IMR-90 (cell line): ENCODE data around the gene FRYL. TPM values are rescaled to one million over a fixed set of nuclear protein-coding genes. Genes with fewer than 3 reads are reported as not detected.

Experiments
- ATAC-seq: fragments of 200-7000 bp; cut with Tn5 transposase; 2 replicates; pipeline ENCODE4 v1.9.1; 2020; ENCODE audit warnings: low read depth, mild to moderate bottlenecking, moderate library complexity
- BruUV-seq: library from RNA; stranded (reverse); fragments of 400-500 nt; replicated peaks from 2 replicates; lab custom pipeline; 2021; lab: Mats Ljungman, UMichigan
- CTCF ChIA-PET: fragments of 300-600 bp; formaldehyde crosslinking; extraction: SDS; loops from one replicate; lab custom pipeline; 2021; ENCODE audit warnings: antibody characterized with exemption; lab: Yijun Ruan, JAX
- POLR2A ChIA-PET: fragments of 300-600 bp; sonication (Branson Sonifier 250); formaldehyde crosslinking; loops from one replicate; lab custom pipeline; 2022; ENCODE audit warnings: antibody characterized with exemption; ENCODE audit not compliant: unreplicated experiment; lab: Charles Lee
- DNase-seq: peaks from one replicate; pipeline ENCODE4 v3.0.0; 2013
- H2AFZ ChIP-seq: replicated peaks from 2 replicates; pipeline ENCODE3; 2013; ENCODE audit warnings: low read length, mild to moderate bottlenecking; ENCODE audit not compliant: poor library complexity
- H2AK5ac ChIP-seq: 2 replicates; pipeline ENCODE4 v1.6.1; 2013; ENCODE audit warnings: low read depth, low read length, inconsistent platforms
- H2AK9ac ChIP-seq: replicated peaks from 2 replicates; pipeline ENCODE3; 2013; ENCODE audit warnings: mild to moderate bottlenecking, low read depth, low read length, moderate library complexity; ENCODE audit not compliant: poor library complexity
- H2BK120ac ChIP-seq: 2 replicates; pipeline ENCODE4 v1.6.1; 2013; ENCODE audit warnings: low read depth, low read length, inconsistent platforms
- H2BK15ac ChIP-seq: 3 replicates; pipeline ENCODE4 v1.6.1; 2013; ENCODE audit warnings: low read depth, low read length, inconsistent platforms
- H2BK20ac ChIP-seq: 2 replicates; pipeline ENCODE4 v1.6.1; 2013; ENCODE audit warnings: low read depth, mild to moderate bottlenecking, inconsistent platforms, low read length, moderate library complexity
- H2BK5ac ChIP-seq: 2 replicates; pipeline ENCODE4 v1.6.1; 2013; ENCODE audit warnings: mild to moderate bottlenecking, low read depth, low read length, inconsistent platforms; ENCODE audit not compliant: poor library complexity, severe bottlenecking
- H3K14ac ChIP-seq: replicated peaks from 2 replicates; pipeline ENCODE4 v1.6.1; 2013; ENCODE audit warnings: low read depth, low read length, inconsistent platforms
- H3K18ac ChIP-seq: 2 replicates; pipeline ENCODE4 v1.6.1; 2013; ENCODE audit warnings: low read depth, low read length, control low read depth
- H3K23ac ChIP-seq: 2 replicates; pipeline ENCODE4 v1.6.1; 2013; ENCODE audit warnings: low read depth, low read length, inconsistent platforms
- H3K27ac ChIP-seq: 2 replicates; pipeline ENCODE4 v1.5.1; 2013; ENCODE audit warnings: mild to moderate bottlenecking, control low read depth, low read length; ENCODE audit not compliant: insufficient read depth
- H3K27me3 ChIP-seq: 2 replicates; pipeline ENCODE4 v1.6.1; 2013; ENCODE audit warnings: low read length; ENCODE audit not compliant: control insufficient read depth, insufficient read depth
- H3K36me3 ChIP-seq: 2 replicates; pipeline ENCODE4 v1.6.1; 2013; ENCODE audit warnings: low read length, mixed read lengths; ENCODE audit not compliant: control insufficient read depth, insufficient read depth
- H3K4ac ChIP-seq: 2 replicates; pipeline ENCODE4 v1.6.1; 2013; ENCODE audit warnings: low read depth, low read length, inconsistent platforms
- H3K4me1 ChIP-seq: 2 replicates; pipeline ENCODE4 v1.6.1; 2013; ENCODE audit warnings: low read length, mixed read lengths; ENCODE audit not compliant: control insufficient read depth, insufficient read depth
- H3K4me2 ChIP-seq: 2 replicates; pipeline ENCODE4 v1.6.1; 2013; ENCODE audit warnings: low read depth, mild to moderate bottlenecking, control low read depth, low read length, moderate library complexity
- H3K4me3 ChIP-seq: 2 replicates; pipeline ENCODE4 v1.5.1; 2013; ENCODE audit warnings: low read depth, mild to moderate bottlenecking, control low read depth, low read length, moderate library complexity; ENCODE audit not compliant: insufficient read depth
- H3K56ac ChIP-seq: 2 replicates; pipeline ENCODE4 v1.6.1; 2013; ENCODE audit warnings: low read length, inconsistent platforms; ENCODE audit not compliant: insufficient read depth; ENCODE audit errors: extremely low read depth
- H3K79me1 ChIP-seq, 2 experiments: 2 replicates each; pipeline ENCODE4 v1.6.1; 2013; ENCODE audit warnings: low read length in 2 of 2, inconsistent platforms in 1 of 2, low read depth in 1 of 2
- H3K9ac ChIP-seq: 2 replicates; pipeline ENCODE4 v1.6.1; 2013; ENCODE audit warnings: low read depth, low read length, control low read depth
- H3K9me1 ChIP-seq: 2 replicates; pipeline ENCODE4 v1.6.1; 2013; ENCODE audit warnings: low read length, inconsistent platforms; ENCODE audit not compliant: insufficient read depth
- H3K9me3 ChIP-seq: 2 replicates; pipeline ENCODE4 v1.6.1; 2013; ENCODE audit warnings: low read length; ENCODE audit not compliant: control insufficient read depth, insufficient read depth
- H4K20me1 ChIP-seq: 2 replicates; pipeline ENCODE4 v1.6.1; 2013; ENCODE audit warnings: low read length, inconsistent platforms; ENCODE audit not compliant: insufficient read depth
- H4K5ac ChIP-seq: 2 replicates; pipeline ENCODE4 v1.6.1; 2013; ENCODE audit warnings: mild to moderate bottlenecking, low read depth, low read length, control low read depth
- H4K8ac ChIP-seq, 2 experiments: 2 replicates each; pipeline ENCODE4 v1.6.1; 2013; ENCODE audit warnings: low read depth in 2 of 2, low read length in 2 of 2, control low read depth in 1 of 2, inconsistent platforms in 1 of 2
- H4K91ac ChIP-seq: 2 replicates; pipeline ENCODE4 v1.6.1; 2013; ENCODE audit warnings: low read depth, low read length, inconsistent platforms; ENCODE audit not compliant: insufficient read depth
- MXI1 ChIP-seq: IDR thresholded peaks from 2 replicates; pipeline ENCODE4 v1.6.1; 2012; ENCODE audit warnings: low read depth, mild to moderate bottlenecking, low read length, moderate library complexity, borderline replicate concordance
- RAD21 ChIP-seq: IDR thresholded peaks from 2 replicates; pipeline ENCODE4 v1.6.1; 2012; ENCODE audit warnings: low read length, improper control_type of control experiment
- SMC3 ChIP-seq: fragments of 150-350 bp; IDR thresholded peaks from 2 replicates; pipeline ENCODE4 v1.6.1; 2016; ENCODE audit warnings: low read depth, mild to moderate bottlenecking, antibody characterized with exemption, low read length, moderate library complexity
- dilution Hi-C: fragments of 300-500 bp; cut with HindIII; formaldehyde crosslinking; loops from one replicate; pipeline ENCODE4 v1.14.3; 2018; ENCODE audit warnings: low sequenced_read_pairs; ENCODE audit not compliant: unreplicated experiment
- in situ Hi-C: fragments of 300-500 bp; cut with MboI; formaldehyde crosslinking; loops from 3 replicates; pipeline ENCODE4 v1.14.3; 2019; ENCODE audit warnings: low sequenced_read_pairs, inconsistent platforms, mixed read lengths
- intact Hi-C: fragments of 100-400 bp; cut with micrococcal nuclease; formaldehyde crosslinking; loops from 2 replicates; pipeline ENCODE4 v1.10.0; 2022
- polyA plus RNA-seq, 3 experiments: library from polyadenylated mRNA; depleted of rRNA; stranded (reverse); fragments of >200 nt; gene quantifications; 2 replicates each; pipeline ENCODE4 v1.2.3, GENCODE V29; 2012; ENCODE audit warnings: low replicate concordance in 1 of 3
- total RNA-seq: library from RNA; depleted of rRNA; stranded (reverse); fragments of >200 nt; gene quantifications from 2 replicates; pipeline ENCODE4 v1.2.3, GENCODE V29; 2012
- TF ChIP-seq, protein P1 (sequence below): conservative IDR thresholded peaks from 2 replicates; pipeline ENCODE4 v1.5.1; 2012; ENCODE audit warnings: mild to moderate bottlenecking, low read depth, low read length, improper control_type of control experiment

The FRYL gene
- total and polyA plus RNA-seq, 2 of the 4 experiments (the other 2 are of a cell fraction) = 9.9 to 77.4 TPM

GRCh38 chr4:48681856-48682255 lies 98.2 kb downstream of the FRYL start:
- no TSS peak for BruUV-seq
- H2BK15ac ChIP-seq = no peak overlapping the region
- H3K4ac ChIP-seq = no peak overlapping the region
- no peaks in the 10 kb centered on the region for H3K36me3 ChIP-seq
- H3K27ac ChIP-seq = no peak overlapping the region
- H3K56ac ChIP-seq = no peak overlapping the region
- no peak overlapping the region for H4K91ac ChIP-seq
- DNase-seq (peak; percentile 52), ATAC-seq (peak; percentile 66; the same call in 1 of the 2 replicates)
- no peak overlapping the region for H3K23ac ChIP-seq
- H3K4me1 ChIP-seq = no peaks in the 10 kb centered on the region; the same call in 1 of the 2 replicates
- H4K5ac ChIP-seq = no peak overlapping the region
- in situ Hi-C loops = no loop called here
- TF ChIP-seq SMC3 (peak; percentile 55), MXI1 (no peak), RAD21 (peak; percentile 65)
- TF ChIP-seq, protein P1, sequence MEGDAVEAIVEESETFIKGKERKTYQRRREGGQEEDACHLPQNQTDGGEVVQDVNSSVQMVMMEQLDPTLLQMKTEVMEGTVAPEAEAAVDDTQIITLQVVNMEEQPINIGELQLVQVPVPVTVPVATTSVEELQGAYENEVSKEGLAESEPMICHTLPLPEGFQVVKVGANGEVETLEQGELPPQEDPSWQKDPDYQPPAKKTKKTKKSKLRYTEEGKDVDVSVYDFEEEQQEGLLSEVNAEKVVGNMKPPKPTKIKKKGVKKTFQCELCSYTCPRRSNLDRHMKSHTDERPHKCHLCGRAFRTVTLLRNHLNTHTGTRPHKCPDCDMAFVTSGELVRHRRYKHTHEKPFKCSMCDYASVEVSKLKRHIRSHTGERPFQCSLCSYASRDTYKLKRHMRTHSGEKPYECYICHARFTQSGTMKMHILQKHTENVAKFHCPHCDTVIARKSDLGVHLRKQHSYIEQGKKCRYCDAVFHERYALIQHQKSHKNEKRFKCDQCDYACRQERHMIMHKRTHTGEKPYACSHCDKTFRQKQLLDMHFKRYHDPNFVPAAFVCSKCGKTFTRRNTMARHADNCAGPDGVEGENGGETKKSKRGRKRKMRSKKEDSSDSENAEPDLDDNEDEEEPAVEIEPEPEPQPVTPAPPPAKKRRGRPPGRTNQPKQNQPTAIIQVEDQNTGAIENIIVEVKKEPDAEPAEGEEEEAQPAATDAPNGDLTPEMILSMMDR = peak; percentile 56
- no peak overlapping the region for H3K9ac ChIP-seq
- ChIA-PET POLR2A (no interaction called here), CTCF (interaction anchor here (0.9 to 1.6 kb wide), 3 partner anchors 9 to 90 kb away, joined by 3 to 4 read pairs (median 4); no protein-coding TSS in a partner anchor)
- no peak overlapping the region for H3K4me3 ChIP-seq
- intact Hi-C loops = loop anchor here (1.0 to 5.0 kb wide), 3 partner anchors 95 to 281 kb away; no protein-coding TSS in a partner anchor
- no peaks in the 10 kb centered on the region for H3K9me3 ChIP-seq
- no peak overlapping the region for H3K4me2 ChIP-seq
- H3K27me3 ChIP-seq = no peaks in the 10 kb centered on the region
- H3K18ac ChIP-seq = no peak overlapping the region
- no peak overlapping the region for H2AFZ ChIP-seq
- H2BK5ac ChIP-seq = no peak overlapping the region
- H2AK5ac ChIP-seq = no peak overlapping the region
- H3K79me1 ChIP-seq = peaks cover 14 to 31% of the 10 kb centered on the region in 2 experiments
- dilution Hi-C loops = no loop called here
- H2BK120ac ChIP-seq = no peak overlapping the region
- H2AK9ac ChIP-seq = no peak overlapping the region
- no peak overlapping the region for H4K8ac ChIP-seq
- H2BK20ac ChIP-seq = no peak overlapping the region
- no peak overlapping the region for H3K14ac ChIP-seq
- H3K9me1 ChIP-seq = peaks cover 6% of the 10 kb centered on the region
- 0 out of 2 replicates have a peak, but pooled peaks cover 8% of the 10 kb centered on the region for H4K20me1 ChIP-seq
